Esophagus muscularis mucosa (tissue), 4 donors: ENCODE data around the gene RNF8. TPM values are rescaled to one million over a fixed set of nuclear protein-coding genes. Genes with fewer than 3 reads are reported as not detected.

ENCODE experiments used
- DNase-seq: peaks from one replicate; pipeline ENCODE4 v3.0.0-alpha.2; 2017; ENCODE audit errors: extremely low spot score
- H3K27ac ChIP-seq, 4 donors: fragments of 200-600 bp; sonication (generic); replicated peaks in 1 of 4; 1 replicate in 3 of 4; 2 replicates in 1 of 4; pipeline ENCODE4 v1.5.1; 2016 to 2019; ENCODE audit warnings: mild to moderate bottlenecking in 1 of 4
- H3K27me3 ChIP-seq, 4 donors: fragments of 200-600 bp; sonication (generic); one replicate each; pipeline versions ENCODE4 v1.5.1 to v1.6.0; 2016 to 2019
- H3K36me3 ChIP-seq, 4 donors: fragments of 200-600 bp; sonication (generic); one replicate each; pipeline ENCODE4 v1.5.1; 2016 to 2019
- H3K4me1 ChIP-seq, 4 donors: fragments of 200-600 bp; sonication (generic); one replicate each; pipeline ENCODE4 v1.5.1; 2016 to 2019
- H3K4me3 ChIP-seq, 4 donors: fragments of 200-600 bp; sonication (generic); 1 replicate in 2 of 4; 2 replicates in 2 of 4; pipeline ENCODE4 v1.5.1; 2016 to 2019; ENCODE audit warnings: mild to moderate bottlenecking in 4 of 4, moderate library complexity in 1 of 4
- H3K9me3 ChIP-seq, 4 donors: fragments of 200-600 bp; sonication (generic); 1 replicate in 3 of 4; 2 replicates in 1 of 4; pipeline ENCODE4 v1.5.1; 2016 to 2019
- CTCF ChIP-seq, 3 experiments: fragments of 200-600 bp in 2 of 3; fragments of 450-650 bp in 1 of 3; sonication (generic) in 2 of 3; IDR thresholded peaks; one replicate each; pipeline ENCODE4 v1.5.1; 2017 to 2019; ENCODE audit warnings: antibody characterized with exemption in 3 of 3, mild to moderate bottlenecking in 2 of 3, moderate library complexity in 1 of 3
- EP300 ChIP-seq: sonication (generic); formaldehyde crosslinking; IDR thresholded peaks from one replicate; pipeline ENCODE4 v1.6.1; 2017; ENCODE audit warnings: antibody characterized with exemption
- POLR2A ChIP-seq: fragments of 450-650 bp; IDR thresholded peaks from one replicate; pipeline ENCODE4 v1.6.1; 2017; ENCODE audit warnings: antibody characterized with exemption, moderate library complexity, mild to moderate bottlenecking, low read depth
- POLR2AphosphoS5 ChIP-seq, 2 donors: sonication (generic); formaldehyde crosslinking; IDR thresholded peaks; one replicate each; pipeline ENCODE4 v1.6.1; 2017; ENCODE audit warnings: antibody characterized with exemption in 2 of 2
- WGBS: methylation state at CpG from one replicate; pipeline ENCODE4 v1.1.5; 2018; 5-methylcytosine and 5-hydroxymethylcytosine counted together
- intact Hi-C: fragments of 100-400 bp; cut with DNase I; formaldehyde crosslinking; loops from one replicate; pipeline ENCODE4 v1.15.1; 2023
- total RNA-seq, 4 donors: library from RNA; depleted of rRNA; stranded (reverse); fragments of >200 nt; gene quantifications; one replicate each; pipeline versions ENCODE4 v1.1.0 to v1.2.1, GENCODE V29; 2016

RNF8 gene
- total RNA-seq, 4 donors from 2014 or later, result 14.7 to 19.9 (median 18.3) TPM

- Histone ChIP-seq H3K4me3 (no peak overlapping the region), H3K9me3 (no peaks in the 10 kb centered on the region), H3K36me3 (peaks cover 0 to 54% (median 41%) of the 10 kb centered on the region in 4 donors), H3K4me1 (peaks cover 5 to 25% (median 15%) of the 10 kb centered on the region in 4 donors), H3K27me3 (no peaks in the 10 kb centered on the region), H3K27ac (no peak overlapping the region)
- intact Hi-C loops, result loop anchor here (10.0 kb wide), 1 partner anchor 325 kb away; the partner anchor contains the start of gene MDGA1
- no peak for TF ChIP-seq POLR2A
- no peak for TF ChIP-seq EP300
- no peak for TF ChIP-seq CTCF (IDR thresholded peaks at IDR 0.05)
- no peak for TF ChIP-seq POLR2AphosphoS5 (IDR thresholded peaks at IDR 0.05)
- no peak for DNase-seq
- 56% methylated on average over 1 of the region's 1 CpG for WGBS
These were observed 15.8 kb downstream of the RNF8 start for GRCh38 chr6:37369321-37370201.

GRCh38 chr6:37371154-37372083 lies 17.6 kb downstream of the RNF8 start:
- no peak overlapping the region for H3K4me3 ChIP-seq
- intact Hi-C loops, result loop anchor here (10.0 kb wide), 1 partner anchor 323 kb away; the partner anchor contains the start of gene MDGA1
- TF ChIP-seq POLR2A (no peak), EP300 (no peak), POLR2AphosphoS5 (IDR thresholded peaks at IDR 0.05) (no peak), CTCF (IDR thresholded peaks at IDR 0.05) (no peak)
- no peaks in the 10 kb centered on the region for H3K27me3 ChIP-seq
- H3K27ac ChIP-seq, result no peak overlapping the region
- no peak for DNase-seq
- WGBS, result 74% methylated on average over 4 of the region's 4 CpGs
- peaks cover 0 to 72% (median 55%) of the 10 kb centered on the region in 4 donors for H3K36me3 ChIP-seq
- no peaks in the 10 kb centered on the region for H3K9me3 ChIP-seq
- peaks cover 0 to 12% (median 8%) of the 10 kb centered on the region in 4 donors for H3K4me1 ChIP-seq

- no peak overlapping the region for H3K4me3 ChIP-seq
- H3K36me3 ChIP-seq, result peaks cover 5 to 79% (median 60%) of the 10 kb centered on the region in 4 donors
- no peak for TF ChIP-seq POLR2AphosphoS5 (IDR thresholded peaks at IDR 0.05)
- TF ChIP-seq POLR2A, result no peak
- TF ChIP-seq EP300, result no peak
- no peak for DNase-seq
- 92% methylated on average over 1 of the region's 1 CpG for WGBS
- H3K27ac ChIP-seq, result no peak overlapping the region
- no peaks in the 10 kb centered on the region for H3K9me3 ChIP-seq
- H3K4me1 ChIP-seq, result peaks cover 0 to 10% (median 4%) of the 10 kb centered on the region in 4 donors
- H3K27me3 ChIP-seq, result no peaks in the 10 kb centered on the region
- intact Hi-C loops, result loop anchor here (10.0 kb wide), 1 partner anchor 323 kb away; the partner anchor contains the start of gene MDGA1
These were observed 18.3 kb downstream of the RNF8 start for GRCh38 chr6:37372116-37372515.

GRCh38 chr6:37373822-37374471 lies 20.2 kb downstream of the RNF8 start:
- DNase-seq, result no peak

More at GRCh38 chr6:37373822-37374471, 20.2 kb downstream of the RNF8 start:
- no peaks in the 10 kb centered on the region for H3K9me3 ChIP-seq
- H3K4me3 ChIP-seq, result no peak overlapping the region
- no peaks in the 10 kb centered on the region for H3K27me3 ChIP-seq
- H3K4me1 ChIP-seq, result peaks cover 0 to 9% (median 4%) of the 10 kb centered on the region in 4 donors
- H3K27ac ChIP-seq, result no peak overlapping the region
- intact Hi-C loops, result loop anchor here (10.0 kb wide), 1 partner anchor 321 kb away; the partner anchor contains the start of gene MDGA1
- WGBS, result 82% methylated on average over 1 of the region's 1 CpG
- no peak for TF ChIP-seq EP300
- no peak for TF ChIP-seq POLR2A
- no peak for TF ChIP-seq CTCF (IDR thresholded peaks at IDR 0.05)
- TF ChIP-seq POLR2AphosphoS5 (IDR thresholded peaks at IDR 0.05), result no peak
- peaks cover 16 to 86% (median 66%) of the 10 kb centered on the region in 4 donors for H3K36me3 ChIP-seq
